Left kidney (tissue), 2 donors: ENCODE results near the gene ARHGAP31. TPM values are rescaled to one million over a fixed set of nuclear protein-coding genes. Genes with fewer than 3 reads are reported as not detected.

Experiments used
- DNase-seq: peaks from one replicate; pipeline ENCODE4 v3.0.0-alpha.2; 2013
- polyA plus RNA-seq: library from polyadenylated mRNA; unstranded; fragments of 120-200 nt; gene quantifications from one replicate; pipeline ENCODE4 v1.2.1, GENCODE V29; 2013; ENCODE audit not compliant: insufficient read length

The ARHGAP31 gene
- polyA plus RNA-seq, 1 donor: 12.4 TPM

DNA sequence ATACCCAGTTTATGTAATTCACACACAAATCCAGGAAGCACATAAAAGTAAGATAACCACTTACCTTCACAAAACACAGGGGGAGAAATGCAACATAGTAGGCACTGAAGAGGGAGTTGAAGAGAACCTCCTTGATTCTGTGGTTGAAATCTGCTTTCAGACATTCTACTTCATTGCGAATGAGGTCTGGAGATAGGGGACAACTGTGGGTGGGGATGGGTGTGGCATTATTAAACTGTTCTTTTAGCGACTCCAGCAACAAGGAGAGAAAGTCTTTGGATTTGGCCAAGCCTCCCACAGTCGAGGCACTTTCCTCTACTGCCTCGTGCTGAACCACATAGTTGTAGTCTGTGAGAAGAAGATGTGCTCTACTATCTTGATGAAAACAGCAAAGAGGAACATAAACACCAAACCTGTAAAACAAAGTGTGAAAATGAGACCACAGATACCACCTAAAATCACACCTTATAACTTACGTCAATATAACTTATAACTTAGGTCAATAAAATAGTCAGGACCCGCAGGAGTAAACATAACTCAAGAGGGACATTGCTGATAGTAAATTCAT, 143.6 kb downstream of the ARHGAP31 start:
- no peak for DNase-seq

DNA sequence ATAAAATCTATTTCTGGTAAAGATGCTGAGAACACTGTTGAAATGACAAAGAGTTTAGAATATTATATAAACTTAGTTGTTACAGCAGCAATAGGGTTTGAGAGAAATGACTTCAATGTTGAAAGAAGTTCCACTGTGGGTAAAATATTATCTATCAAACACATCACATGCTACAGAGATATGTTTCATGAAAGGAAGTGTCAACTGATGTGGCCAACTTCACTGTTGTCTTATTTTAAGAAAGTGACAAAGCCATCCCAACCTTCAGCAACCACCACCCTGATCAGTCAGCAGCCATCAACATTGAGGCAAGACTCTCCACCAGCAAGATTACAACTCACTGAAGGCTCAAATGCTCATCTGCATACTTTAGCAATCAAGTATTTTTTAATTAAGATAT, 149.0 kb downstream of the ARHGAP31 start:
- no peak for DNase-seq

DNA sequence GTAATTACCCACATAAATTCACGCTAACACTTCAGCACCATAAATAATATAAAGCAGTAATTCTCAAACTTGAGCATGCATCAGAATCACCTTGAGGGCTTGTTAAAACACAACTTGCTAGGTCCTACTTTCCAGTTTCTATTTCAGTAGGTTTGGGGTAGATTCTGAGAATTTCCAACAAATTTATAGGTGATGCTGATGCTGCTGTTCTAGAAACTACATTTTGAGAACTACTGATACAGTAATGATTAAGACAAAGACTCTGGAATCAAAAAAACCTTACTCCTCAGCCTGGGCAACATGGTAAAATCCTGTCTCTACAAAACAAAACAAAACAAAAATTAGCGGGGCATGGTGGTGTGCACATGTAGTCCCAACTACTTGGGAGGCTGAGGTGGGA, 150.4 kb downstream of the ARHGAP31 start:
- DNase-seq: no peak

DNA sequence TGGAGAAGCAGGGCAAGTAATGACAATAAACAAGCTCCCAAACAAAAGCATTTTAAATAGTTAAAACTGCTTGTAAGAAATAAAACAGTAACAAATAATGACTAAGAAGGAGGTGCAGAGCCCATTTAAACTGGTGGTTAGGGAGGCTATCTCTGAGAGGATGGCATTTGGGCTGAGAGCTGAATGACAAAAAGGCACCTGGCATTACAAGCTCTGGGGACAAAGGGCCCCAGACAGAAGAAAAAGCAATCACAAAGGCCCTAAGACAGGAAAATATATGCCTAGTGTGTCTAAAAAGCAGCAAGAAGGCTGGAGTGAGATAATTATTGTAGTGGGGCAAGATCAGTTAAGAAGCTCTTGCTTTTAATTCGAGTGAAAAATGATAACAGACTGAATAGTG, 159.6 kb downstream of the ARHGAP31 start:
- DNase-seq: no peak

DNA sequence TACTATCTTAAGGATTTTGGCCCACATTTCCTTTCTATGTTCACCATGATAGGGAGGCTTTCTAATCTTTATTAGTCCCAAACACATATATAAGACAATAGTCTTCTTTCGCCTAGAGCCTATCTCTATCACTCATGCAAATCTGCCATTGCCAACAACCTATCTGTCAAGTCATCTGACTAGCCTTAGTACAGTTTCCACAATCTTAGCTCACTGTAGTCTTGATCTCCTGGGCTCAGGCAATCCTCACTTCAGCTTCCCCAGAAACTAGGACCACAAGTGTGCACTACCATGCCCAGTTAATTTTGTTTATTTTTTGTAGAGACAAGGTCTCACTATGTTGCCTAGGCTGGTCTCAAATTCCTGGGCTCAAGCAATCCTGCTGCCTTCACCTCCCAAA, 162.3 kb downstream of the ARHGAP31 start:
- no peak for DNase-seq

DNA sequence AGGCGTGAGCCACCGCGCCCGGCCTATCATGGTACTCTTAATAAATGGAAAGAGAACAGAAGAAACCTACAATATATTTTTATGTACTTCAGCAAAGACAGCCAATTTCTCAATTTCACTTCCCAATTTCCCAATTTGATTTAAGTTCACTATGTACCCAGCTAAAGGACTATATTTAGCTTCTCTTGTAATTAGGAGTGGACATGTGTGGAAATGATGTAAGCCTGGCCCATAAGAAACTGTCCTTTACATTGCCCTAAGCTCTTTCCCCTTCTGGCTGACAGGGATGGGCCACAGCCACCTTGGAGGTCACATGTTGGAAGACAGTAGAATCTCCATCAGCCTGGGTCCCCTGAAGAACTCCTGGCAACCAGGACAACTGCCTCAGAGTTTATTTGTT, 163.1 kb downstream of the ARHGAP31 start:
- no peak for DNase-seq

DNA sequence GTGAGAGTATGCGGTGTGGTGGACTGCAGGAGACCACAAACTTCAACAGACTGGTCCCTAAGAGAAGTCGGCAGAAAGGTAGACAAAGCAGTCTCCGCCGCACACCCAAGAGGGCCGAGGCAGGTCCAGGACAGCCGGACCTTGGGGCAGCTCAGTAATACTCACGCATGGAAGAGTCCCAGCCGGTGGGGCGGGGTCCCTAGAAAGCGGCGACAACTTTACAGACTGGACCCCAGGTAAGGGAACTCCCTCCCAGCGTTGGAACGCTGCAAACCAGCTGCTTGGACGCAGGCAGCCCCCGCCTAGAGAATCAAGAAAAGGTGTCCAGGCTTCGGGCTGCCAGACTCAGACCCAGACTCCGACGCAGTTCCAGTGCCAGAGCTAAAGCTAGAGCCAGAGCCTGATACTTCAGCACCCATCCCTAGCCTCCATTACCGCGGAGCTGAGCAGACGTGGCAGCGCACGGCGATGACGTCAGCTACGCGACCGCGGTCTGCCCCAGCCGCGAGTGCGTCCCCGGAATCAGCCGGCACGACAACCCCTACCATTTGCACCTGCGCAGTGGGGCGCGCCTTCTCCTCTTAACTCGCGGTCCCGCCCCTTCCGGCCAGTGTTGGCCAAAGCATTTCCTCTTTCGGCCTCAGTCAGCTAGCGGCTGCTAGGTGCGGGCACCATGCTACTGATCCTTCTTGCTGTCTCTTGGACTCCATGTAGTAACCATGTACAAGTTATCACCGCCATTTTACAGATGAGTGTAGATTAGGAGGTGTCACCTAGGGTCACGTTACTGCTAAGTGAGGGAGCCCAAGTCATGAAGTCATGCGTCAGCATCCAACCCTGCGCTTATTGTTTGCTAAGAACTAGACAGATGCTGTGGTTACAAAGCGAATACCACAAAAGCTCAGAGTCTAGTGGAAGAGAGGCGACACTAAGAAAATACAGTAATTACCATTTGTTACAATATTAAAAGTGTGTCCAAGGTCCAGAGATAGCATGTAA, 169.3 kb downstream of the ARHGAP31 start, which contains the start of gene TMEM39A:
Gene TMEM39A, minus strand, starts transcription at position 445 of the 999 bp plus-strand sequence. CDS start 1,541 bp downstream, outside the sequence.
- DNase-seq: peak; percentile 99

DNA sequence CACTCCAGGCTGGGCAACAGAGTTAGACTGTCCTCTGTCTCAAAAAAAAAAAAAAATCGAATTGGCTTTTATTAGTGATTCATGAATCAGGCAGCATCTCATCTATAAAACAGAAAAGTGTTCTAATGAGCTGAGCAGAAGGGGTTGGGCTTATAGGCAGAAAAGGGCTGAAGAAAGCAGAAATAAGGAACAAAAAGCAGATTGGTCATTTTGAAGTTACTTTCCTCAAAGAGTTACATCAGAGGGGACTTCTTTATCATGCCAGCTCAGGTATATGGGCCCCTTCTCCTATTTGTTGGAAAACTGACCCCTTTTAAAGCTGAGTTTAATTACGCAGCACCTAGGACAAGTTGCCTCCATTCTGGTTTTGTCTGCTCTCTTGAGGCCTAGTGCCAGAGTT, 173.9 kb downstream of the ARHGAP31 start:
- no peak for DNase-seq

DNA sequence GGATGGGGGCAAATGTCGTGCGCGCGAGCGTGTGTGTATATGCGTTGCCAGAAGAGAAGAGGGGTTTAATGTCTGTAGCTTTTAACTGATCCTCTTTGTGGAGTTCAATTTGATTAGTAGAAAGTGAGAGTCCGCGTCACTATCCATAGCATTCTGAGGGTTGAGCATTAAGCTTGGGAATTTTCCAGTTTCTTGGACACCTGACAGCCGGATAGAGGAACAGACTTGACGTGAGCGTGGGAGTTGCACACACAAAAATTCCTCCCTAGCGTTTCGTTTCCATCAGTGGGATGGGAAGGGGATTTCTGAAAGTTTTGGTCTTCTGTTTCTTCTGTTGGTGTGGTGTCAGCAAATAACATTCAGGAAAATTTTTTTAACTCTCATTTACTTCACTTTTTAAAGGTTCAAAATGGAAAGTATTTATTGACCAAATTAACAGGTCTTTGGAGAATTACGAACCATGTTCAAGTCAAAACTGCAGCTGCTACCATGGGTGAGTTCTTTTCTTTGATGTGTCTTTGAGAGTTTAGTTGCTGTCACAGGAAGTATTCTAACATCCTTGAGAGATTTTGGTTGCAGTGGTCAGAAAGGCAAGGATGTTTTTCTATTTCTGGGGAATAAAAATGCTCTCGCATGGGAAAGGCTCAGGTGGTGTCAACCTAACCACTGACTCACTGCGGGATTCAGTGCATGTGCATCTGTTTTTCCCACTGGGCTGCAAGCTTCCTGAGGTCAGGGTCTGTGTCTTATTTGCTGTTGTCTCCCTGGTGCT, 175.4 kb downstream of the ARHGAP31 start:
- peak; percentile 42 for DNase-seq

Other genes starting within 250 kb of the ARHGAP31 start
- not detected for gene TEX55, start 148.2 kb upstream of the ARHGAP31 start, polyA plus RNA-seq
- gene UPK1B, start 120.8 kb upstream of the ARHGAP31 start, polyA plus RNA-seq: 10.4 TPM
- gene B4GALT4, start 53.5 kb upstream of the ARHGAP31 start, polyA plus RNA-seq: 37.2 TPM
- gene TMEM39A, start 169.2 kb downstream of the ARHGAP31 start, polyA plus RNA-seq: 60.3 TPM
- 33.6 TPM for gene POGLUT1, start 174.6 kb downstream of the ARHGAP31 start, polyA plus RNA-seq
- 109 TPM for gene TIMMDC1, start 204.2 kb downstream of the ARHGAP31 start, polyA plus RNA-seq